HK-2 (cell line): ENCODE results near the gene ACBD3.

Experiments
- DNase-seq: peaks from one replicate; pipeline ENCODE4 v3.0.0-alpha.2; 2018; ENCODE audit not compliant: unreplicated experiment

The ACBD3 gene

GRCh38 chr1:226134170-226135058, 52.1 kb downstream of the ACBD3 start:
- DNase-seq: no peak

GRCh38 chr1:226133504-226134123, 52.9 kb downstream of the ACBD3 start:
- DNase-seq: no peak

- no peak for DNase-seq
Measured at GRCh38 chr1:226132728-226133503, 53.6 kb downstream of the ACBD3 start.

GRCh38 chr1:226131639-226132038, 54.9 kb downstream of the ACBD3 start:
- no peak for DNase-seq

GRCh38 chr1:226129230-226129629, 57.3 kb downstream of the ACBD3 start:
- DNase-seq: no peak

- DNase-seq: no peak
Measured at GRCh38 chr1:226128487-226129075, 58.0 kb downstream of the ACBD3 start.

- no peak for DNase-seq
Measured at GRCh38 chr1:226126824-226127569, 59.5 kb downstream of the ACBD3 start.

GRCh38 chr1:226125831-226126230, 60.7 kb downstream of the ACBD3 start:
- no peak for DNase-seq

GRCh38 chr1:226125097-226125630, 61.4 kb downstream of the ACBD3 start:
- peak; percentile 94 for DNase-seq

- DNase-seq: peak; percentile 55
Measured at GRCh38 chr1:226123591-226124471, 62.7 kb downstream of the ACBD3 start.

GRCh38 chr1:226123212-226123560, 63.4 kb downstream of the ACBD3 start:
- DNase-seq: no peak

GRCh38 chr1:226121587-226122400, 64.7 kb downstream of the ACBD3 start:
- DNase-seq: peak; percentile 82

- no peak for DNase-seq
Measured at GRCh38 chr1:226121049-226121586, 65.4 kb downstream of the ACBD3 start.

- DNase-seq: no peak
Measured at GRCh38 chr1:226120398-226120797, 66.1 kb downstream of the ACBD3 start.

- no peak for DNase-seq
Measured at GRCh38 chr1:226119169-226119568, 67.4 kb downstream of the ACBD3 start.

GRCh38 chr1:226118357-226118756, 68.2 kb downstream of the ACBD3 start:
- DNase-seq: no peak

GRCh38 chr1:226117330-226117729, 69.2 kb downstream of the ACBD3 start:
- DNase-seq: no peak

GRCh38 chr1:226116673-226117072, 69.9 kb downstream of the ACBD3 start:
- no peak for DNase-seq

- no peak for DNase-seq
Measured at GRCh38 chr1:226112626-226113025, 73.9 kb downstream of the ACBD3 start.
